Activated CD8-positive, alpha-beta memory T cell treated with anti-CD3 and anti-CD28 coated beads for 1 hour (primary cell): Measurements from ENCODE around the gene ROR2.
"Not testable (repeated sequence)": the region's sequence is repeated elsewhere in the genome, so short reads cannot be mapped to it uniquely, and the experiment has no call there.

Source experiments
- DNase-seq, 2 donors: peaks; one replicate each; pipeline ENCODE4 v3.0.0-alpha.2; 2020; ENCODE audit warnings: low read depth in 1 of 2; ENCODE audit errors: extremely low read depth in 1 of 2

Gene ROR2

GRCh38 chr9:91803970-91804752 is 145.9 kb downstream of the ROR2 start:
- DNase-seq: no peak

- no peak for DNase-seq
These were observed 146.7 kb downstream of the ROR2 start for GRCh38 chr9:91803151-91803940.

- no peak for DNase-seq
These were observed 147.6 kb downstream of the ROR2 start for GRCh38 chr9:91802391-91802790.

- DNase-seq: no peak
These were observed 149.5 kb downstream of the ROR2 start for GRCh38 chr9:91800473-91801030.

- no peak for DNase-seq
These were observed 150.8 kb downstream of the ROR2 start for GRCh38 chr9:91799113-91799744.

GRCh38 chr9:91798273-91799112 is 151.5 kb downstream of the ROR2 start:
- peak in 1 of 2 donors; percentile 19 for DNase-seq

- not testable (repeated sequence) for DNase-seq
These were observed 152.5 kb downstream of the ROR2 start for GRCh38 chr9:91797517-91797916.

- not testable (repeated sequence) for DNase-seq
These were observed 153.5 kb downstream of the ROR2 start for GRCh38 chr9:91796516-91796915.

- DNase-seq: no peak
These were observed 154.3 kb downstream of the ROR2 start for GRCh38 chr9:91795598-91796241.

GRCh38 chr9:91793371-91793770 is 156.7 kb downstream of the ROR2 start:
- not testable (repeated sequence) for DNase-seq

- DNase-seq: no peak
These were observed 159.1 kb downstream of the ROR2 start for GRCh38 chr9:91790917-91791316.

- DNase-seq: no peak
These were observed 160.1 kb downstream of the ROR2 start for GRCh38 chr9:91789941-91790340.

GRCh38 chr9:91787931-91788330 is 162.1 kb downstream of the ROR2 start:
- no peak for DNase-seq

GRCh38 chr9:91786132-91786896 is 163.7 kb downstream of the ROR2 start:
- no peak for DNase-seq

- no peak for DNase-seq
These were observed 164.6 kb downstream of the ROR2 start for GRCh38 chr9:91785447-91785842.

- DNase-seq: no peak
These were observed 165.2 kb downstream of the ROR2 start for GRCh38 chr9:91784673-91785446.

GRCh38 chr9:91783876-91784672 is 166.0 kb downstream of the ROR2 start:
- DNase-seq: no peak

- DNase-seq: no peak
These were observed 166.6 kb downstream of the ROR2 start for GRCh38 chr9:91783411-91783810.
